ENCODE data around the gene ACSS3.

DNA sequence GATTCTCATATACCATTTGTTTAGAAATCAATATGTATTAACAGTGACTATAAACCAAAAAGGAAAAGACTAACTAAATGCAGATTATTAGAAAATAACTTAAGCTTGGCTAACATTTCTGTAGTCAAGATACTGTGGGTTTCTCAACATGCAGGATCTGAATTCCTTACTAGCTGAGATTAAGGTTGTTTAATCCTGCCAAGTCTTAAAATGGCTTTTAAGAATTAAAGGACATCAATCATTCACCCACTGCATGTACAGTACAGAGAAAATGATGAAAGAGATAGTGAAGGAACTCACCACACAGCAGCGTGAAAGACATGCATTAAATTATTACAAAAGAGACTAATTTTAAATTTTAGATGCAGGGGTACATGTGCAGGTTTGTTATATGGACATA, 3.8 kb downstream of the ACSS3 start:
- TF ChIP-seq MAX (IDR thresholded peaks at IDR 0.05), result no peak
- TF ChIP-seq, protein P1, sequence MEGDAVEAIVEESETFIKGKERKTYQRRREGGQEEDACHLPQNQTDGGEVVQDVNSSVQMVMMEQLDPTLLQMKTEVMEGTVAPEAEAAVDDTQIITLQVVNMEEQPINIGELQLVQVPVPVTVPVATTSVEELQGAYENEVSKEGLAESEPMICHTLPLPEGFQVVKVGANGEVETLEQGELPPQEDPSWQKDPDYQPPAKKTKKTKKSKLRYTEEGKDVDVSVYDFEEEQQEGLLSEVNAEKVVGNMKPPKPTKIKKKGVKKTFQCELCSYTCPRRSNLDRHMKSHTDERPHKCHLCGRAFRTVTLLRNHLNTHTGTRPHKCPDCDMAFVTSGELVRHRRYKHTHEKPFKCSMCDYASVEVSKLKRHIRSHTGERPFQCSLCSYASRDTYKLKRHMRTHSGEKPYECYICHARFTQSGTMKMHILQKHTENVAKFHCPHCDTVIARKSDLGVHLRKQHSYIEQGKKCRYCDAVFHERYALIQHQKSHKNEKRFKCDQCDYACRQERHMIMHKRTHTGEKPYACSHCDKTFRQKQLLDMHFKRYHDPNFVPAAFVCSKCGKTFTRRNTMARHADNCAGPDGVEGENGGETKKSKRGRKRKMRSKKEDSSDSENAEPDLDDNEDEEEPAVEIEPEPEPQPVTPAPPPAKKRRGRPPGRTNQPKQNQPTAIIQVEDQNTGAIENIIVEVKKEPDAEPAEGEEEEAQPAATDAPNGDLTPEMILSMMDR (IDR thresholded peaks at IDR 0.05; ENCODE audit: low read depth, low read length, missing input control), result no peak
- TF ChIP-seq RAD21 (IDR thresholded peaks at IDR 0.05), result no peak
- no peak for TF ChIP-seq FOXA1 (IDR thresholded peaks at IDR 0.05)
- no peak for TF ChIP-seq ZBTB33 (IDR thresholded peaks at IDR 0.05)
- no peak for TF ChIP-seq YY1 (IDR thresholded peaks at IDR 0.05)
- no peak for TF ChIP-seq TAF1 (conservative IDR thresholded peaks at IDR 0.05)
- TF ChIP-seq SP1 (IDR thresholded peaks at IDR 0.05), result no peak
- no peak for TF ChIP-seq EGR1 (IDR thresholded peaks at IDR 0.05; ENCODE audit: low read depth in 2 of 2)
- TF ChIP-seq ATF3 (IDR thresholded peaks at IDR 0.05), result no peak
- TF ChIP-seq JUND (IDR thresholded peaks at IDR 0.05), result no peak
- no peak for TF ChIP-seq REST (IDR thresholded peaks at IDR 0.05)
- no peak for TF ChIP-seq GABPA (IDR thresholded peaks at IDR 0.05 in 1 of 2, conservative IDR thresholded peaks at IDR 0.05 in 1 of 2)
- no peak for TF ChIP-seq FOXA2 (IDR thresholded peaks at IDR 0.05)

Measured in liver (tissue), 3 donors.